ENCODE measurements around the gene PRSS12.

GRCh38 chr4:118350961-118351360 lies 1.8 kb downstream of the PRSS12 start:
- TF ChIP-seq FOXA1 (IDR thresholded peaks at IDR 0.05), result no peak
- TF ChIP-seq TARDBP (IDR thresholded peaks at IDR 0.05), result no peak
- TF ChIP-seq FOXK2 (IDR thresholded peaks at IDR 0.05), result no peak
- TF ChIP-seq SP1 (IDR thresholded peaks at IDR 0.05), result no peak
- TF ChIP-seq SUZ12 (IDR thresholded peaks at IDR 0.05), result no peak
- TF ChIP-seq BHLHE40 (IDR thresholded peaks at IDR 0.05; ENCODE audit: borderline replicate concordance), result no peak
- TF ChIP-seq ZNF384 (IDR thresholded peaks at IDR 0.05), result no peak
- TF ChIP-seq L3MBTL2 (conservative IDR thresholded peaks at IDR 0.05), result no peak
- TF ChIP-seq ARNT (IDR thresholded peaks at IDR 0.05), result no peak
- no peak for TF ChIP-seq NFRKB (IDR thresholded peaks at IDR 0.05)
- TF ChIP-seq FOXM1 (IDR thresholded peaks at IDR 0.05; ENCODE audit: borderline replicate concordance), result no peak
- TF ChIP-seq HDGF (IDR thresholded peaks at IDR 0.05; ENCODE audit: borderline replicate concordance), result no peak
- no peak for TF ChIP-seq ELF4 (IDR thresholded peaks at IDR 0.05)

Data from HEK293T (cell line).